Hepatocyte (in vitro differentiated cells): ENCODE results near the gene MRPL10. TPM values are rescaled to one million over a fixed set of nuclear protein-coding genes. Genes with fewer than 3 reads are reported as not detected.
"Not testable (repeated sequence)": the region's sequence is repeated elsewhere in the genome, so short reads cannot be mapped to it uniquely, and the experiment has no call there.

Experiments used
- DNase-seq: peaks from one replicate; pipeline ENCODE4 v3.0.0-alpha.2; 2016; ENCODE audit warnings: low spot score
- H2AFZ ChIP-seq: fragments of 200-600 bp; sonication (generic); 2 replicates; pipeline ENCODE4 v1.6.0; 2016; ENCODE audit warnings: antibody characterized with exemption, mild to moderate bottlenecking
- H3K27ac ChIP-seq: fragments of 200-600 bp; sonication (generic); 2 replicates; pipeline ENCODE4 v1.5.1; 2016; ENCODE audit warnings: mild to moderate bottlenecking
- H3K27me3 ChIP-seq: fragments of 200-600 bp; sonication (generic); 2 replicates; pipeline ENCODE4 v1.6.1; 2016
- H3K36me3 ChIP-seq: fragments of 200-600 bp; sonication (generic); replicated peaks from 2 replicates; pipeline ENCODE4 v1.5.1; 2016; ENCODE audit warnings: low read depth; ENCODE audit not compliant: insufficient read depth
- H3K4me1 ChIP-seq: fragments of 200-600 bp; sonication (generic); 2 replicates; pipeline ENCODE4 v1.5.1; 2016; ENCODE audit warnings: mild to moderate bottlenecking, moderate library complexity; ENCODE audit not compliant: insufficient read depth
- H3K4me2 ChIP-seq: fragments of 200-600 bp; sonication (generic); 2 replicates; pipeline ENCODE4 v1.6.0; 2016
- H3K4me3 ChIP-seq: fragments of 200-600 bp; sonication (generic); 2 replicates; pipeline ENCODE4 v1.5.1; 2016; ENCODE audit warnings: mild to moderate bottlenecking
- H3K79me2 ChIP-seq: fragments of 200-600 bp; sonication (generic); 2 replicates; pipeline ENCODE4 v1.6.0; 2017; ENCODE audit warnings: mild to moderate bottlenecking
- H3K9me2 ChIP-seq: fragments of 200-600 bp; sonication (generic); replicated peaks from 2 replicates; pipeline ENCODE4 v1.6.0; 2017; ENCODE audit warnings: mild to moderate bottlenecking; ENCODE audit not compliant: insufficient read depth
- H3K9me3 ChIP-seq: fragments of 200-600 bp; sonication (generic); 2 replicates; pipeline ENCODE4 v1.5.1; 2016; ENCODE audit warnings: low read depth, mild to moderate bottlenecking
- H4K20me1 ChIP-seq: fragments of 200-600 bp; sonication (generic); 2 replicates; pipeline ENCODE4 v1.6.0; 2016; ENCODE audit warnings: mild to moderate bottlenecking; ENCODE audit not compliant: insufficient read depth, poor library complexity, severe bottlenecking
- CTCF ChIP-seq: fragments of 200-600 bp; sonication (generic); IDR thresholded peaks from 2 replicates; pipeline ENCODE4 v1.5.1; 2016; ENCODE audit warnings: antibody characterized with exemption, mild to moderate bottlenecking; ENCODE audit not compliant: poor library complexity
- EZH2 ChIP-seq: fragments of 200-600 bp; sonication (generic); IDR thresholded peaks from 2 replicates; pipeline ENCODE4 v1.6.1; 2016; ENCODE audit warnings: antibody characterized with exemption, mild to moderate bottlenecking, borderline replicate concordance
- EZH2phosphoT487 ChIP-seq: fragments of 200-600 bp; sonication (generic); IDR thresholded peaks from one replicate; pipeline ENCODE4 v1.6.1; 2018; ENCODE audit warnings: antibody characterized with exemption, mild to moderate bottlenecking, low read depth, moderate library complexity; ENCODE audit not compliant: unreplicated experiment, severe bottlenecking
- WGBS: methylation state at CpG from one replicate; pipeline ENCODE4 v1.1.6; 2016; ENCODE audit warnings: low lambda C conversion rate; ENCODE audit errors: missing lambda C conversion rate; 5-methylcytosine and 5-hydroxymethylcytosine counted together
- polyA plus RNA-seq: library from polyadenylated mRNA; unstranded; fragments of >200 nt; fragmentation: Nextera tagmentation; extraction: Ambion mirVana; gene quantifications from 2 replicates; pipeline ENCODE4 v1.2.1, GENCODE V29; 2016
- total RNA-seq: library from RNA; depleted of rRNA; stranded (reverse); fragments of >200 nt; gene quantifications from 2 replicates; pipeline ENCODE4 v1.2.3, GENCODE V29; 2014

The MRPL10 gene
- total and polyA plus RNA-seq, 2 experiments from 2014 or later, result 30.7 to 33.7 TPM

GRCh38 chr17:47776330-47777197 lies 54.8 kb downstream of the MRPL10 start:
- Histone ChIP-seq H3K27ac (no peak overlapping the region), H4K20me1 (no peaks in the 10 kb centered on the region), H3K27me3 (peaks cover 14% of the 10 kb centered on the region), H3K4me3 (no peak overlapping the region), H3K4me1 (no peaks in the 10 kb centered on the region), H3K9me3 (no peaks in the 10 kb centered on the region), H3K9me2 (no peaks in the 10 kb centered on the region), H3K79me2 (no peaks in the 10 kb centered on the region), H3K4me2 (no peak overlapping the region), H3K36me3 (no peaks in the 10 kb centered on the region), H2AFZ (no peak overlapping the region)
- peak; percentile 51 for DNase-seq
- whole genome bisulfite sequencing, result 39% methylated on average over 14 of the region's 14 CpGs
- TF ChIP-seq CTCF (peak; percentile 58), EZH2 (no peak)

DNA sequence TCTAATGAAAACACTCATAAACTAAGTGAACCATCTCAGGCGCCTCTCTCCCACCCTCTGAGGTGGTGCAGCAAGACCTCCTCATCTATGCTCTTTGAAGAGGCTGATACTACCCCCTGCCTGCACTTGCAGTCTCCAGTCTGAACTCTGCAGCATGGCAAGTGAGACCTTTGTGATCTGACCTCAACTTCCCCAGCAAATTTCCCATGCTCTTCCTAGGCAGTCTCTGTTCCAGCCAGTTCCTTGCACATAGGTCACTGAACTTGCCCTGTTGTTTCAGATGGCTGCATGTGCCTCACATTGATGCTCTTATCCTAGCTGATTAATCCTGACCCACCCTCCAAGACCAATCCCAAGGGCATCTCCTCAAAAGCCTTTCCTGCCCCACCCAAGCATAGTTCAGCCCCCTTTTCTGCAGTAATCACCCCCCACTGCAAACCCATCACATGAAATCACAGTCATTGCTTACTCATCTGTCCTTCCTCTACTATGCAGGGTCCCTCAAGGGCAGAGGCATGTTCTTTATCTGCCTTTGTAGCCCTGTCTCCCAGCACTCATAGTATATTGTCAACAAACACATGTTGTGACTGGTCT lies 56.3 kb downstream of the MRPL10 start:
- Histone ChIP-seq H3K27ac (no peak overlapping the region), H3K9me3 (no peaks in the 10 kb centered on the region), H3K4me3 (no peak overlapping the region), H2AFZ (no peak overlapping the region), H3K27me3 (peaks cover 7% of the 10 kb centered on the region), H3K79me2 (no peaks in the 10 kb centered on the region), H3K4me2 (no peak overlapping the region), H4K20me1 (no peaks in the 10 kb centered on the region), H3K36me3 (no peaks in the 10 kb centered on the region), H3K4me1 (no peaks in the 10 kb centered on the region), H3K9me2 (no peaks in the 10 kb centered on the region)
- DNase-seq, result no peak
- 56% methylated on average over 1 of the region's 1 CpG for WGBS
- TF ChIP-seq CTCF (no peak), EZH2phosphoT487 (no peak), EZH2 (no peak)

DNA sequence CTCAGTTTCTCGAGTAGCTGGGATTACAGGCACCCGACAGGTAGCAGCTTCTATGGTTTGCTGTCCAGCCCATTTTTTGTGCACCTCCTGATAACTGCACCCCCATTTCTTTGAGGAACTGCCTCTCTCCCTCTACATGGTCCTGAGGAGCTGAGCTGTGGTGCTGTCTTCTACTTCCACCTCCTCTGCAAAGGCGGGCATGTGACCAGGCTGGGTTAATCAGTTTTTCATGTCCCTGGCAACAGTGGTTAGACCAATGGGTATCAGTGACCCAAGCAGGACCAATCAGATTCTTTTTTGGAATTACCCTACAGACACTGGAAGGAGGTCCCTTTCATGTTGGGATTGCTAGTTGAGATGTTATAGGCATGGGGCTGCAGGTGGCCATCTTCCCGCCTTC lies 57.0 kb downstream of the MRPL10 start:
- Histone ChIP-seq H3K4me3 (no peak overlapping the region), H3K4me1 (no peaks in the 10 kb centered on the region), H3K27me3 (peaks cover 4% of the 10 kb centered on the region), H3K36me3 (no peaks in the 10 kb centered on the region), H3K9me3 (no peaks in the 10 kb centered on the region), H3K4me2 (no peak overlapping the region), H3K9me2 (no peaks in the 10 kb centered on the region), H4K20me1 (no peaks in the 10 kb centered on the region), H3K79me2 (no peaks in the 10 kb centered on the region), H2AFZ (no peak overlapping the region), H3K27ac (no peak overlapping the region)
- no peak for TF ChIP-seq EZH2phosphoT487
- no peak for TF ChIP-seq CTCF
- no peak for TF ChIP-seq EZH2
- DNase-seq, result no peak
- 78% methylated on average over 4 of the region's 4 CpGs for WGBS

DNA sequence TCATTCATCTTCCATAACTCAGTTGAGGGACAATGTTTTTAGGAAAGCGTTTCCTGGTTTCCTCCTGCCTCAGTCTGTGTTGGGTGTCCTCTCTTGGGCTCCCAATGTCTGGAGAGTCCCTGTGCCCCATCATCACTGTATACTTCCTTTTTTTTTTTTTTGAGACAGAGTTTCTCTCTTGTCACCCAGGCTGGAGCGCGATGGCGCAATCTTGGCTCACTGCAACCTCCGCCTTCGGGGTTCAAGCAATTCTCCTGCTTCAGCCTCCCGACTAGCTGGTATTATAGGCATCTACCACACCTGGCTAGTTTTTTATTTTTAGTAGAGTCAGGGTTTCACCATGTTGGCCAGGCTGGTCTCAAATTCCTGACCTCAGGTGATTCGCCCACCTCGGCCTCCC lies 57.7 kb downstream of the MRPL10 start:
- H3K4me2 ChIP-seq, DNase-seq, H3K4me1 ChIP-seq, H3K36me3 ChIP-seq, H3K9me3 ChIP-seq, H4K20me1 ChIP-seq, H3K4me3 ChIP-seq, H3K9me2 ChIP-seq, H3K27me3 ChIP-seq, H2AFZ ChIP-seq, H3K27ac ChIP-seq, H3K79me2 ChIP-seq: not testable (repeated sequence)
- WGBS, result 91% methylated on average over 9 of the region's 9 CpGs

Other genes starting within 250 kb of the MRPL10 start
- gene KPNB1, start 181.6 kb downstream of the MRPL10 start, total RNA-seq, result 174 and 194 TPM in 2 replicates
- gene KPNB1, start 181.6 kb downstream of the MRPL10 start, polyA plus RNA-seq, result 56.8 and 59.5 TPM in 2 replicates
- 15.5 and 17.8 TPM in 2 replicates for gene TBKBP1, start 137.4 kb downstream of the MRPL10 start, total RNA-seq
- gene TBKBP1, start 137.4 kb downstream of the MRPL10 start, polyA plus RNA-seq, result 5.6 and 7.5 TPM in 2 replicates
- gene TBX21, start 98.3 kb downstream of the MRPL10 start, total RNA-seq, result not detected in 2 replicates
- not detected in 2 replicates for gene TBX21, start 98.3 kb downstream of the MRPL10 start, polyA plus RNA-seq
- 3.9 and 6.2 TPM in 2 replicates for gene OSBPL7, start 9.7 kb downstream of the MRPL10 start, total RNA-seq
- gene OSBPL7, start 9.7 kb downstream of the MRPL10 start, polyA plus RNA-seq, result 9.3 and 9.8 TPM in 2 replicates
- not detected in 2 replicates for gene LRRC46, start 129 bp upstream of the MRPL10 start, total RNA-seq
- gene LRRC46, start 129 bp upstream of the MRPL10 start, polyA plus RNA-seq, result 0.78 and 0.83 TPM in 2 replicates
- gene SCRN2, start 9.7 kb upstream of the MRPL10 start, total RNA-seq, result 20.4 and 35.3 TPM in 2 replicates
- 59.8 and 79.0 TPM in 2 replicates for gene SCRN2, start 9.7 kb upstream of the MRPL10 start, polyA plus RNA-seq
- 0.80 and 1.3 TPM in 2 replicates for gene SP6, start 19.6 kb upstream of the MRPL10 start, total RNA-seq
- 1.3 and 1.7 TPM in 2 replicates for gene SP6, start 19.6 kb upstream of the MRPL10 start, polyA plus RNA-seq
- 1.5 and 3.3 TPM in 2 replicates for gene SP2, start 64.7 kb upstream of the MRPL10 start, total RNA-seq
- gene SP2, start 64.7 kb upstream of the MRPL10 start, polyA plus RNA-seq, result 6.7 and 10.6 TPM in 2 replicates
- gene PNPO, start 110.0 kb upstream of the MRPL10 start, total RNA-seq, result 17.0 and 18.6 TPM in 2 replicates
- 10.4 and 12.2 TPM in 2 replicates for gene PNPO, start 110.0 kb upstream of the MRPL10 start, polyA plus RNA-seq
- 64.9 and 66.4 TPM in 2 replicates for gene PRR15L, start 126.3 kb upstream of the MRPL10 start, total RNA-seq
- gene PRR15L, start 126.3 kb upstream of the MRPL10 start, polyA plus RNA-seq, result 48.0 and 56.5 TPM in 2 replicates
- 88.9 and 124 TPM in 2 replicates for gene CDK5RAP3, start 139.6 kb upstream of the MRPL10 start, total RNA-seq
- gene CDK5RAP3, start 139.6 kb upstream of the MRPL10 start, polyA plus RNA-seq, result 179 and 236 TPM in 2 replicates
- 36.0 and 40.7 TPM in 2 replicates for gene COPZ2, start 206.3 kb upstream of the MRPL10 start, total RNA-seq
- 139 and 159 TPM in 2 replicates for gene COPZ2, start 206.3 kb upstream of the MRPL10 start, polyA plus RNA-seq
- gene NFE2L1, start 216.8 kb upstream of the MRPL10 start, total RNA-seq, result 82.0 and 86.4 TPM in 2 replicates
- gene NFE2L1, start 216.8 kb upstream of the MRPL10 start, polyA plus RNA-seq, result 35.3 and 42.4 TPM in 2 replicates